ENCODE measurements around the gene DISP2.

DNA sequence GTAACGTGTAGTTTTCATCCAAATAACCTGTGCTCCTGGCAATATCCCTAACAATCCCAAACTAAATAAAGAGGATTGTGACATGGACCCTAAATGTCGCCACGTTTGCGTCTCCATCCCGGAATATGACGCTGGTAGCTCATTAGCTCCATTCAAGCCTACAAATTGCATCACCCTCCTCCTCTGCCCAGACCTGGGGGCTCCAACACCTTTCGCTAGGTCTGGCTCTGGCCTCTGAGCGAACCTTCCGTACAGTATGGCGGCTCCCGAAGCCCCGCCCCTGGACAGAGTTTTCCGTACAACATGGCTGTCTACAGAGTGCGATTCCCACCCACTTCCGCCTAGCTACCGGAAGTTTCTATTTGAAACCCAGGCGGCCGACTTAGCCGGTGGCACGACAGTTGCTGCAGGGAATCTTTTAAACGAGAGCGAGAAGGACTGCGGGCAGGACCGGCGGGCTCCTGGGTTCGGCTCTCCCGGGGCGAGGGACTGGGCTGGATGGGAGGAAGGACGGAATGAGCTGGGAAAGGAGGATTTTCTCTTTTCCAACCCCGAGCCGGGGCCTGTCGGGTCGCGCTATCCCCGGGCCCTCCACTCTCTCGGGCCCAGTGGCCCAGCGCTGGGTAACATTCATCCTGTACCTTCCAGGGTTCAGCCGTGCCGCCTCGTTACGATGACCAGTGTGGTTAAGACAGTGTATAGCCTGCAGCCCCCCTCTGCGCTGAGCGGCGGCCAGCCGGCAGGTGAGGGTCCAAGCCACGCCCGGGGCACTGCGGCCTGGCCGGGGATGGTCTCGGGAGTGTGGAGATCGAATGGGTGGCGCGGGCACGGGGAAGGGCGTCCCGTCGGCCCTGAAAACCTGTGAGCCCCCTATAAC lies 24.8 kb downstream of the DISP2 start, which contains the start of gene KNSTRN:
- TF ChIP-seq, protein P1, sequence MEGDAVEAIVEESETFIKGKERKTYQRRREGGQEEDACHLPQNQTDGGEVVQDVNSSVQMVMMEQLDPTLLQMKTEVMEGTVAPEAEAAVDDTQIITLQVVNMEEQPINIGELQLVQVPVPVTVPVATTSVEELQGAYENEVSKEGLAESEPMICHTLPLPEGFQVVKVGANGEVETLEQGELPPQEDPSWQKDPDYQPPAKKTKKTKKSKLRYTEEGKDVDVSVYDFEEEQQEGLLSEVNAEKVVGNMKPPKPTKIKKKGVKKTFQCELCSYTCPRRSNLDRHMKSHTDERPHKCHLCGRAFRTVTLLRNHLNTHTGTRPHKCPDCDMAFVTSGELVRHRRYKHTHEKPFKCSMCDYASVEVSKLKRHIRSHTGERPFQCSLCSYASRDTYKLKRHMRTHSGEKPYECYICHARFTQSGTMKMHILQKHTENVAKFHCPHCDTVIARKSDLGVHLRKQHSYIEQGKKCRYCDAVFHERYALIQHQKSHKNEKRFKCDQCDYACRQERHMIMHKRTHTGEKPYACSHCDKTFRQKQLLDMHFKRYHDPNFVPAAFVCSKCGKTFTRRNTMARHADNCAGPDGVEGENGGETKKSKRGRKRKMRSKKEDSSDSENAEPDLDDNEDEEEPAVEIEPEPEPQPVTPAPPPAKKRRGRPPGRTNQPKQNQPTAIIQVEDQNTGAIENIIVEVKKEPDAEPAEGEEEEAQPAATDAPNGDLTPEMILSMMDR (conservative IDR thresholded peaks at IDR 0.05; ENCODE audit: low read depth, low read length): no peak
- TF ChIP-seq EZH2phosphoT487 (IDR thresholded peaks at IDR 0.05; ENCODE audit: borderline replicate concordance, low read length) (no peak), EZH2 (IDR thresholded peaks at IDR 0.05; ENCODE audit: low read length, unreplicated experiment) (no peak)
